COLO668 (cell line): Measurements from ENCODE around the gene RNF14.
A peak's percentile ranks its signal among the peaks of the same experiment; 100 is the strongest.

Experiments used
- DNase-seq: peaks from one replicate; lab custom pipeline; 2025; ENCODE audit not compliant: unreplicated experiment; lab: John Stamatoyannopoulos, UW

RNF14 gene

DNA sequence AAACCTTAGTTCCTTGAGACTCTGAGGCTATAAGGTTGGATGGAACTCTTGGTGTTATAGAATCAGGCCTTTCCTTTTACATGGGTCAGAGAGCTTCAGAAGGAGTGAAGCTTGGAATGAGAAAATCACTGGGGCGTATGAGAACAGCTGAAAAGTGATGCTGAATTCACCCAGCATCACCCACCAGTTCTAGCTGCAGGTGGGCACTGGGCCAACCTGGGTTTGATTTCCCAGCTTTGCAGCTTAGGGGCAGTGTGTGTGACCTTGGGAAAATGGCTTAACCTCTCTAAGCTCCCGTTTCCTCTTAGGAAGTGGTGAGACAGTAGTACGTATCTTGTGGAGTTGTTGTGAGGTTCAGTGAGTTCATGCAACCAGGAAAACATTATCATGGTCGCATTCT is 21.6 kb upstream of the RNF14 start:
- no peak for DNase-seq

DNA sequence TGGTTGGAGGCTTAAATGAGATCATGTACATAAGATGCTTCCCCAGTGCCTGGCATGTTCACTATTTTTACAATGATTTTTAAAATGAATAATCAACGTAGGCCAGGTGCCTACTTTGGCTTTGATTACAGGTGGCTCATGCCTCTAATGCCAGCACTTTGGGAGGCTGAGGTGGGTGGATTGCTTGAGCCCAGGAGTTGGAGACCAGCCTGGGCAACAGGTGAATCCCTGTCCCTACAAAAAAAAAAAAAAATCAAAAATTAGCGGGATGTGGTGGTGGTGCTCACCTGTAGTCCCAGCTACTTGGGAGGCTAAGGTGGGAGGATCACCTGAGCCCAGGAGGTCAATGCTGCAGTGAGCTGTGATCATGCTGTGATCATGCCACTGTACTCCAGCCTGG is 20.1 kb upstream of the RNF14 start:
- DNase-seq: no peak

DNA sequence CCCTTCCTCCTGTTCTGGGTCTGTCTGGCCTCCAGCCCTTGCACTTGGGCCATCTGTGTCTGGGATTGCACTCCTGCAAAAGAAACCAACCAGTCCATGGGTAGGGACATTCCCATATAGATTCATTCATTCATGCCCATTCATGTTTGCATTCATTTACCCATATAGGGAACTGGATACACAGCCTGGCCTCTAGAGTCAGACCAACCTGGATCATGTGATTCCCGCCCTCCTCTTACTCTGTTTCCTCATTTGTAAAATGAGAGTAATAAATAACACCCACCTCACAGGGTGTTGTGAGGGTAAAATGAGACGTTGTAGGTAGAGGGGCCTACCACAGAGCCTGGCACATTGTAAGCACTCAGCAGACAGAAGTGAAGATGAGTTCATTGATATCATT is 19.4 kb upstream of the RNF14 start:
- no peak for DNase-seq

DNA sequence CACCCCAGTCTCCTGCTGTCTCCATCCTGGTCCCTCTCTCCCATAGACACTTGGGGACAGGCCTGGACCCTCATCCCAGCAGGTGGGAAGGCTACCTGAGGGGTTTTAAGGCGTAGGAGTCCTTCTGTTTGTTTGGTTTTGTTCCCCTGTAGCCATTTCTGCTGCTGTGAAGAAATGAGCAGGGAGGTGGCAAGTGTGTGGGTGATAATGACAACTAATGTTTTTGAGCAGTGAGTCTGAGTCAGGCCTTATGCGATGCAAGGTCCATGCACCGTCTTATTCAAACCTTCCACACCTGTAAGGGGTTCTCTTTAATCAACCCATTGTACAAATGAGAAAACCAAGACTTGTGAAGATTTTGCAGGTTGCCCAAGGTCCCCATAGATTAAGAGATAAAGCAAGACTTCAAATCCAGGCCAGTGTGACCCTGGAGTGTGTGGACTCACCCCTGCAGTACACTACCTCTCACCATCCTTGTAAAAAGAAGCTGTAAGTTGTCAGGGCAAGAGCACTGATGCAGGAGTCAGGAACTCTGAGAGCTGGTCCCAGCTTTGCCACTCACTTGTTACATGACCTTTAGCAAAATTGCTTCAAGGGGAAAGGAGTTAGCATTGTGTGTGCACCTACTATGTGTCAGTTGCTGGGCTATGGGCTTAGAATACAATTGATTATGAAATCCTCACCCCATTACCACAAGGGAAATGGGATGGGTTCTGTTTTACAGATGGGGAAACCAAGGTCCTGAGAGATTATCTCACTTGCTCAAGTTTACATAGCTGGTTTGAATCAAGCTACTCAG is 18.5 kb upstream of the RNF14 start:
- DNase-seq: no peak

DNA sequence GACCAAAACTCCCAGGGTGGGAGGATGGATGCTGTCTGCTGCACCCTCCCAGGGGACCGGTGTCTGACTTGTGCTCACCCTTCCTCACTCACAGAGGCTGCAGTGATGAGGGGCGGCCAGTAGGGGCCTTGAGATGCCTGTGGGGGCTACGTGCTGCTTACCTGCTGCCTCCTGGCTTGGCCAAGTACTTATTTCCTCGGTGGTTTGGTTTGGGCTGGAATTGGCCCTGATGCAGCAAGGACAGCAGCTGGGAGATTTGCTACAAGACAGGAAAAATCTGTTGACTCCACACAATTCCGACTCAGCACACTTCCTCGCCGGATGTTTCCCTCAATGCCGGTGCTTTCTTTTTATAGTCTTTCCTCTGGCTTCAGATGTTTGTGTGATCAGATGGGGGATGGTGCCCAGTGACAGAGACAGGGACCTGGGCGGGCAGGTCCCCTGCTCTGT is 17.5 kb upstream of the RNF14 start:
- DNase-seq: no peak

DNA sequence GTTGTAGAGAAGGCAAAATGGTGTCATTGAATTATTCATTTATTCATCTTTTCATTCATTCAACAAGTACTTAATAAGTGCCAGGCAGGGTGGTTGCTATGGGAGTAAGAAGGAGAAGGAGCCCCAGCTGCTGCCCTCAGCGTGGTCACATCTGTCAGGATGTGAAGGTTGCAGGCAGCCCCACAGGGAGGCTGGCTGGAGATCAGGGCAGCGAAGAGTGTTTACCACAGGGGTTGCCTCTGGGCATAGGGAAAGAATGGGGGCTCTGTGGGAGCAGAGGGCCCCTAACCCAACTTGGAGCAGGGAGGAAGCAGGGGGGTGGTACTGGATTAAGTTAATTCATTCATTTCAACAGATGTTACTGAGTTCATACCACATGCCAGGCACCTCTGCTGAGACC is 16.9 kb upstream of the RNF14 start:
- DNase-seq: no peak

DNA sequence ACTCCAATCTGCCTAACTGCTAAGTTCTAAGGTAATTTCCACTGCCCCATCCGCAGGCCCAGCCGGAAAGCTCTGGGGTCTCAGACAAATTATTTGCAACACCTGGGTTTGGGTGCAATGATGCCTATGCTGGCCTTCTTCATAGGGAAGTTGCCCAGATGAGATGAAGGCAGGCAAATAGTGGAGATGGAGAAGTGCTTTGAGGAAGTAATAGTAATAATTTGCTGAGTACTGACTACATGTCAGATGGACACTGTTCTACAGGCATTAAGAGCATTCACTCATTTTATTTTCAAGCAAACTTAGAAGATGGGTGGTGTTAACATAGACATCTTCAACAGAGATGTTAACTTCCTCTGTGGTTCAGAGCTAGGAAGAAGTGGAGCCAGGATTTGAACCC is 14.7 kb upstream of the RNF14 start:
- DNase-seq: no peak

DNA sequence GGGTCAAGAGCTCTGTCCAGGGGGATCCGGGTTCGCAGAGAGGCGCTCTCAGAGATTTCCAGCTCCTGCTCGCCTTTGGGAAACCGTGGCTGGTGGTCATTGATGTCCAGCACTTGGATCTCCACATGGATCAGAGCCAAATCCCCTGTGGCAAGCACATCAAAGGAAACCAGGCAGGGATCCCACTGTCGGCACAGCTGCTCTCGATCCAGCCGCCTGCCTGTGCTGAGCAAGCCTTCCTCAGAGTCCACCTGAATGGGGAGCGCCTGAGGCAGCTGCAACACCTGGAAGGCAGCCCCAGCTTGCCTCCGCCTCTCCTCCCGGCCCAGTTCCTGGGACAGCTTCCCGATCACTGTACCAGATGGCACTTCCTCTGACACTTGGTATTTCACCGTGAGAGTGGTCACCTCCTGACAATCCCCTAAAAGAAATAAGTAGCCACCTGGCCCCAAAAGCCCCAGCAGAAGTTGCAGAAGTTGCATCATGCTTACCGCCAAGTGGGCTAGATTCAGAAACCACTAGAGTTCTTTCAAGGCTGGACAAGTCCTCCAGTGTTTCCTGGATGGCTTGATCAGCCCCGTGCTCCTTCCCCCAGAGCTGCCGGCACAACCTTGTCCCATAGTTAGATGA is 11.4 kb upstream of the RNF14 start:
- no peak for DNase-seq

DNA sequence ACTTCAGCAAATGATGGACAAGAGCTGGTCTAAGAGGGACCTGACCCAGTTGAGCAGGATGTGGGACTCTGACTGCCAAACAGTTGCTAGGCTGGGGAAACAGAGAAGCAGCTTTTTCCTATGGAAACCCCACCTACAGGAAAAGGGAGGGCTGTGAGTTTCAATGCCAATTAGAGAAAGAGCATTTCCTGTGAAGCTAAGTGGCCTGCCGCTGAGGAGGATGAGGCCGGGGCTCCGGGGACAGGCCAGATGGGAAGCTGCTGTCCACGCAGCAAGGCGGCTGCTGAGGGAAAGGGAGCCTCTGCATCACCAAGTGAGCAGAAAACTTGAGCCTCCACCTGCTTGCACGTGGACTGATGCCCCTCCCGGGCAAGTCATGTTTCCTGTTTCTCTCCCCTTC is 10.8 kb upstream of the RNF14 start, which contains the start of gene PCDH12:
TSS of gene PCDH12 (minus strand) at position 90 of the 400 bp plus-strand sequence. CDS start 351 bp downstream, outside the sequence.
- no peak for DNase-seq

DNA sequence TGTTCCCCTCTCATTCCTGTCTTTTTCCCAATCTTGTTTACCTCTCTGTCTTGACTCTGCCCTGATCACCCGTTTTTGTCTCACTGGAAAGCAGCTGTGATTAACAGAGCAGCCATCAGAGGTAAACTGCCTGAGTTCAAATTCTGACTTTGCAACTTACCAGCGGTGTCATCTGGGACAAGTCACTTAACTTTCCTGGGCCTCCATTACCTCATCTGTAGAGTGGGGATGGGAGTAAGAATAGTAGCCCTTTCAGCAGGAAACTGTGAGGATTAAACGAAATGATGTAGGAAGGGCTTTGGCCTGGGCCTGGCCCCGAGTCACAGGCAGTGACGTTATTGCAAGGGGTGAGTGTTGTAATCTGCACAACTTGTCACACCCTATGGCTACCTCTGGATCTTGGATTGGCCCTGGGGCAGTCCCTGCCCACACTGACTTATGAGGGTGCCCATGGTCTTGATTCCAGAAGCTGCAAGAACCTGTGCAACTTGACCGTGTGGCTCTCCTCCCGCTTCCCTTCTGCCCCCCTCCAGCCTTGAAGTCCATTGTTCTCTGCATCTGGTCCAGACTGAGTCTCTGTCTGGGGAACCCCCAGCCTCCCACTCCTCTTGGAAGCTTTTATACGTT is 10.2 kb upstream of the RNF14 start:
- no peak for DNase-seq

DNA sequence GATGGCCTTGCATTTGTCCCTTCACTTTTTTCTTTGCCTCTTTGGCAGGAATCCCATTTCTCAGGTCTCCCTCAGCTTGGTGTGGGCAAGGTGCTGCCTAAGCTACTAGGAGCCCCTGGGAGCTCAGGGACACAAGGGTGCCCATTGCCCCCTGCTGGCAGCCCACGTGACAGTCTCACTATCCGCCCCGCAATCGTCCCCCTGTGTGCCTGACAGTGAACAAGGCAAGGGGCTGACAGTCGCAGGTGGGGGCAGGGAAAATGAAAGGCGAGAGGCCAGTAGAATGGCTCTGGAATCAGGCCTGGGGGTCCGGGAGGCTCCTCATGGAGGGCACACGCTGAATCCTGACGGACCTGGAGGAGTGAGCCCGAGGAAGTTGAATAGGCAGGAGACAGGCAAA is 8.9 kb upstream of the RNF14 start:
- peak; percentile 2 for DNase-seq

DNA sequence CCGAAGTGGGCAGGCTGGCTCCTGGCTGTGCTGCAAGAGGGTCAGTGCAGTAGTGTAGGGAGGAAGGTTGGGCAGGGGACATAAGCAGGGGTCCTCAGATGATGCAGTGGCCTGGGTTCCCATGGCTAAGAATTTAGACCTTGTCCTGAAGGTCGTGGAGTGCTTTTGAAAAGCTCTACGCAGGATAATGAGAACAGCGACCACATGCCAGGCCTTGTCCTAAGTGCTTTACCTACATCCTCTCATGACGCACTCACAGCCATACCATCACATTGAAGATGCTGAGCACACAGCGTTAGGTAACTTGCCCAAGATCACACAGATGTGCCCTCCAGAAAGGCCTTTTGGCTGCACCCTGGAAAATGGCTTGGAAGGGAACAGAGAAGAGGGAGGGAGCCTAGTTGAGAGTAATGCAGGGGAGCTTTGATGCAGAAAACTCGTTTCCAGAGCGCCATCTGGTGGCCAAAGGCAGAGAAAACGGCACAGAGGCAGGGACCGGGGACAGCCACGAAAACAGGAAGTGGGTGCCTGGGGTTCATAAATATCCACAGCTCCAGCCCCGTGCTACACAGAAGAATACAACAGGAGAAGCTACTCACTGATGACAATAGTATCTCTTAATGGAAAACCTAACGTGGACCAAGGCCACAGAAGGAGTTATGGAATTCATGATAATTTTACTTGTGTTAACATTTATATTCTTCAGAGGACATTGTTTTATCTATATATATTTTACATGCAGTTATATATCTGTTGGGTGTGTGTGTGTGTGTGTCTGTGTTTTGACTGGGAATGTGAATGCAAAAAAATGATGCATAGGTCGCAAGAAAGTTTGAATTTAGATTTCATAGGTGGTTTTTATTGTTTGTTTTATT is 8.2 kb upstream of the RNF14 start:
- peak; percentile 81 for DNase-seq

DNA sequence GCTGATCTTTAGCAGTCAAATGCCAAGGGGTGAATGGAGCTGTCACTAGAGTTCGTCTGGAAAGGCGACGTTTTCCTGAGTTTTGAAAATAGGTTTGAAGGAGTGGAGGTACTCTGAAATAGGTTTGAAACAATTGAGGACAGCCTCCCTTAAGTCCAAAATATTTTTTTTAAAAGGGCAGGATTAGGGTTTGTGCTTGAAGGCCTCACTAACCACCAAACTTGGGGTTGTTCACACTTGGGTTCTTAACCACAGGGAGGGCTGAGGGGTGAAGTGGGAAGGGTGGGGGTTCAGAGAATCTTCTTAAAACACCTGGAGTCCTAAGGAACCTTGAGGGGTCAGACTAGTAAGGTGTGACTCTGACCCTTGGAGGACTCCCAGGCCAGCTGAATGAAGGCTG is 7.4 kb upstream of the RNF14 start:
- DNase-seq: no peak

DNA sequence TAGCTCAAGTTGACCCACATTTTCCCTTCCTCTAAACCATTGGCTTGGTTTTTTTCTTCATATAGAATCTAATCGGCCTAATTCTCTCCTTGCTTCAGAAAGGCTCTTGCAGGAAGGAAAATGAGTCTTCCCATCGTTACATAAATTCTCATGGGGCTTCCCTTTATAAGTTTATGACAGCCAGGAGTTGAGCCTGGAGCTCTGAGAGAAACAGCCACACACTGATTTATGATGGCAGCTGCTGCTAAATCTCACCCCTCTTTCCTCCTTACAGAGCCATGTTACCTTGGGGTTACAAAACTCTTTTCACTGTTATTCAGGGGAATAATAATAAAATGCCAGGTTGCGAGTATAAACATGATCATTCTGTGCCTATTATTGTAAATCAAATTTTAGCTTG is 5.2 kb upstream of the RNF14 start:
- DNase-seq: no peak

DNA sequence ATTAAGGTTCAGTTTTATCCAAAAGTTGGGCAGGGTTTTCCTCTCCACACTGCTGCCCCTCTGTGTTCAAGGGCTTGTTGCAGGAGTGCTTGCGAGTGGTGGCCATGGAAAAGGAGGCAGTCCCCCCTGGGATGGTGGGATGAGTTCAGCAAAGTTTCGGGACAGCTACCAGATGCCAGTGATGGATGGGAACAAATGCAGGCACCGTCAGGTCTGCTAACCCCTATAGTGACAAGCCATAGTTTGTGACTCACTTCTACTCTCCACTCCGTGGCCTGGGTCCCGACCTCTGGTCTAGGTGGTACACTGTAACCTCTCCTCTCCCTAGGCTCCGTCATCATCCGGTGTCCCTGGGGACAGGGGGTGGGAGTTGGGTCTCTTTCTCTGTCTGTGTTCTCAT is 3.8 kb upstream of the RNF14 start:
- no peak for DNase-seq

DNA sequence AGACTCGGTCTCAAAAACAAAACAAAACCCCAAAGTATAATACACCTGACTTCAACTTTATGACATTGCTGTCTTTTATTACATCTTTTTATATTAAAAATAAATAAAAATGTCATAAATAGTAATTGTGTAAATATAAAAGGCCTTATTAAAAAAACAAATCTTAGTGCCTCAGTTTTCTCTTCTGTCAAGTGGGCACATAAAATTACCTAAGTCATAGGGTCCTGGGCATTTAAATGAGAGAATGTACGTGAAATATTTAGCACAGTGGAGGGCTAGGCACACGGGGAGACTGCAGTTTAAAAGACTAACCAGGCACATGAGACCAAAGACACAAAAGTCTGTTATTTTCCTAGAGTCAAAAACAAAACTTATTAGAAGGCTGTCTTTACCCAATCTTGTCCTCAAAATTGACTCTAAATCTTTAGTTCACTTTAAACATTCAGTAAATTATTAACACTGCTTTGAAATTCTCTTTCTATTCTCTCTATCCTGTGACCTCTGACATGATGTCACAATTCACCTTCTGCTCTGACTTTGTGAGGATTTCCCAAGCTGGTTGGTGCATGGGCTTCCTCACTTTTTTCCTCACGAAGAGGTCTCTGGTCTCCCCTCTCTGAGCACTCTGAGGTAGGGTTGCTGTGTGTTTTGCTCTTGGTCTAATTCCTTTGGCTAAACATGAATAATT is 2.5 kb upstream of the RNF14 start:
- no peak for DNase-seq

DNA sequence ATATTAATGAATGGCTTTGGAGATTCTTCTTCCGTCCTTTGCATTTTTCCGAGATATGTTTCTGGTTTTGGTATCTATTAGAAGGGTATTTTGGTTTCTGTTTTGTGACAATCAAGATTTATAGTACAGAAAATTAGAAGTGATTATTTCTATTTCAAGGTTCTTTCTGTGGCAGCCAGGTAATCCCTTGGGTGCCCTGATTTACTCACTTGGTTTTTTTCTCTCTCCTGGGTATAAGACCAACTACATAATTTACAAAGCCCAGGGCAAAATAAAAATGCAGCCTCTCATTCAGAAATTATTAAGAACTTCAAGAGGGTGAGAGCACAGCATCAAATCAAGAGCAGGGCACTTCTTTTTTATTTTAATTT is 2.0 kb upstream of the RNF14 start:
- no peak for DNase-seq

DNA sequence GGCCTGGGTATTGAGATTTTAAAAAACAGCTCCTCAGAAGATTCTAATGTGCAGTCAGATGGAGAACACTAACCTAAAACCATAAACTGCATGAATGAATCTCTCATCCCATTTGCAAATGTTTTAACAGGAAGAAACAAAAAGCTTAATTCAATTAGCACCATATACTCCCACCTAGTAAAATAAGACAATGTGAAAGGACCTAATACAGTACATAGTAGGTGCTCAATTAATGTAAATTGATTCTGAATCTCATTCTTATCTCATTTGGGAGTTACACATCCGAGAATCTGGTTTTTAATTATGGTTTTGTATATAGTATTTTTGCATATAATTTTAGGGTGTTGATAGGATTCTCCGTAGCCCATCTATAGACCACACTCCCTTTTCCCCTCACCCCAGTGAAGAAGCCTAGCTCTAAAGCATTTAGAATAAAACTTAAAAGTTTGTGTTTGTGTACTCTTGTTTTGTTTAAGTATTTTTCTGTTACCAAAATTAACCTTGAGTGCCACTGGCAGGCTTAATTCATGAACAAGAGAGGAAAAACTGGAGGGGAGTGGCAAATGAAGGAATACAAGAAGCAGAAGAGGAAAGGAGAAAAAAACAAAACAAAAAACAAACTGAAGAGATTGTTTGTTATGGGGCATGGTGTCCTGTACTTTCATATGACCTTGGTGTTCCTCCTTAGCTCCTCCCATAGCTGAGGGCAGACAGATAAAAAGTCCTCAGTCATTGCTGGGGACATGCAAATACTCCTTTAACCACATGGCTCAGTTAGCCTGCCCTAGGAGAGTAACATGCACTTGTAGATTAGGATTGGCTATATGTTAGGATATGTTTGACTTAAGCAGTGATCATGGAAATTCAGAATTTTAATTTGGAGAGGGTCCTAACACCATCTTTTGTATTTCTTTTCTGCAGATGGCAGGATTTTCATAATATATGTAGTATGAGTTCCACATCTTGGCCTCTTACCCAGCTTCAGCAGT is 1.2 kb downstream of the RNF14 start:
- no peak for DNase-seq

DNA sequence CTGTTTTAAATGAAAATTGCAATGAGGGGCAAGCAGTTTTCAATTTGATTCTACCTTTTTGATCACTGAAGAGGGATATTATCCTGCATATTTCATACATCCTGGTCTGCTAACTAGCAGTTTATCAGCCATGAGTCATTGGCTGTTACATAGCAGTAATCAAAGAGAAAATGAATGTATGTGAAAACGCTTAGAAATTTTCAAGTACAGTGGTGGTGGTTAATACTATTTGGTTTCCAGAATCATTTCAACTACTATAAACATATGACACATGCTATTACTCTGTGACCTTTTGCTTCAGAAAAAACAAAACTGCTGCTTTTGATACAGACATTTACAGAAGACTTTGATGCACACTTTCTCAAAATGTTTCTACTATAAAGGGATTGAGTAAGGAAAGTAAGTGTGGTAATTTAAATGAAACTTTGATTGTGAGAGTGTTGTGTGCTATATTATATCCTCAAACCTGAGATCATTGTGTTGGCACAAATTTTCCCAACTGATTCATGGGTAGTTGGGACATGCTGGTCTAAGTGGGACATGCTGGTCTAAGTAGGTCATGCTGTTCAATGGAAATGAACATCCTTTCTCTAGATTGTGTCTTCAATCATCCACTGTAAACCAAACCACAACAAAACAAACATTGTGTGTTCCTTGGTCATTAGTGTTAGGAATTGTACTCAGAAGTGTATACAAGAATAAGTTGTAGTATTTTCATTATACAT is 5.1 kb downstream of the RNF14 start:
- DNase-seq: no peak
